H1 (cell line): ENCODE measurements around the gene NPFFR2. TPM values are rescaled to one million over a fixed set of nuclear protein-coding genes. Genes with fewer than 3 reads are reported as not detected.

Source experiments
- CTCF ChIA-PET: fragments of 300-600 bp; sonication (Branson Sonifier 250); formaldehyde crosslinking; loops from one replicate; lab custom pipeline; 2021; ENCODE audit not compliant: partially characterized antibody; lab: Charles Lee
- POLR2A ChIA-PET: fragments of 300-600 bp; sonication (Branson Sonifier 250); formaldehyde crosslinking; loops from one replicate; lab custom pipeline; 2021; ENCODE audit warnings: inconsistent platforms; ENCODE audit not compliant: partially characterized antibody; lab: Charles Lee
- DNase-seq, 2 experiments: peaks; one replicate each; pipeline versions ENCODE4 v3.0.0 to v3.0.0-alpha.2; 2010 to 2022; ENCODE audit warnings: low spot score in 2 of 2, low read depth in 1 of 2, mixed read lengths in 1 of 2
- FAIRE-seq: peaks from 2 replicates; lab custom pipeline; 2011; peaks lifted over from hg19 to GRCh38; lab: Jason Lieb, UNC
- H2AFZ ChIP-seq: 2 replicates; pipeline ENCODE4 v1.8.1; 2012; ENCODE audit warnings: low read length, inconsistent platforms
- H2AK5ac ChIP-seq: 2 replicates; pipeline ENCODE4 v1.6.1; 2013; ENCODE audit warnings: low read depth, low read length
- H2BK120ac ChIP-seq: replicated peaks from 2 replicates; pipeline ENCODE3; 2013; ENCODE audit warnings: low read depth, low read length, inconsistent platforms
- H2BK12ac ChIP-seq: 2 replicates; pipeline ENCODE4 v1.6.1; 2013; ENCODE audit warnings: low read depth, low read length
- H2BK15ac ChIP-seq: 2 replicates; pipeline ENCODE4 v1.6.1; 2013; ENCODE audit warnings: low read length
- H2BK20ac ChIP-seq: 2 replicates; pipeline ENCODE4 v1.6.1; 2013; ENCODE audit warnings: low read length
- H2BK5ac ChIP-seq: 2 replicates; pipeline ENCODE4 v1.6.1; 2013; ENCODE audit warnings: low read depth, low read length
- H3K14ac ChIP-seq: 2 replicates; pipeline ENCODE4 v1.6.1; 2013; ENCODE audit warnings: inconsistent platforms; ENCODE audit not compliant: insufficient read length
- H3K18ac ChIP-seq: 2 replicates; pipeline ENCODE4 v1.6.1; 2013; ENCODE audit warnings: low read length; ENCODE audit errors: extremely low read depth
- H3K23ac ChIP-seq: 2 replicates; pipeline ENCODE4 v1.6.1; 2013; ENCODE audit warnings: inconsistent platforms; ENCODE audit not compliant: insufficient read length
- H3K23me2 ChIP-seq: 2 replicates; pipeline ENCODE4 v1.6.1; 2013; ENCODE audit warnings: low read depth, low read length
- H3K27ac ChIP-seq: 2 replicates; pipeline ENCODE4 v1.6.1; 2011; ENCODE audit warnings: low read depth, low read length, inconsistent platforms
- H3K27me3 ChIP-seq, 4 experiments: replicated peaks in 1 of 4; 1 replicate in 1 of 4; 2 replicates in 3 of 4; pipeline versions ENCODE4 v1.6.1 to v1.8.1; 2011 to 2013; ENCODE audit warnings: low read length in 3 of 4, mild to moderate bottlenecking in 3 of 4, inconsistent platforms in 2 of 4, mixed read lengths in 2 of 4, moderate library complexity in 1 of 4; ENCODE audit not compliant: control insufficient read depth in 3 of 4, insufficient read depth in 3 of 4; ENCODE audit errors: extremely low read depth in 1 of 4
- H3K36me3 ChIP-seq, 4 experiments: 2 replicates each; pipeline versions ENCODE4 v1.6.1 to v1.8.1; 2011 to 2013; ENCODE audit warnings: mild to moderate bottlenecking in 4 of 4, low read length in 3 of 4, moderate library complexity in 2 of 4, control low read depth in 1 of 4, inconsistent platforms in 1 of 4; ENCODE audit not compliant: insufficient read depth in 4 of 4, control insufficient read depth in 2 of 4
- H3K4ac ChIP-seq: replicated peaks from 2 replicates; pipeline ENCODE3; 2013; ENCODE audit warnings: low read length, low read depth, mixed read lengths, inconsistent platforms; ENCODE audit not compliant: insufficient read length
- H3K4me1 ChIP-seq, 4 experiments: replicated peaks in 1 of 4; 1 replicate in 1 of 4; 2 replicates in 3 of 4; pipeline versions ENCODE4 v1.6.1 to v1.8.1; 2011 to 2013; ENCODE audit warnings: low read length in 3 of 4, inconsistent platforms in 2 of 4, mixed read lengths in 1 of 4; ENCODE audit not compliant: insufficient read depth in 4 of 4, control insufficient read depth in 3 of 4
- H3K4me2 ChIP-seq, 2 experiments: 2 replicates each; pipeline versions ENCODE4 v1.6.1 to v1.8.1; 2011 to 2013; ENCODE audit warnings: low read depth in 2 of 2, low read length in 2 of 2, control low read depth in 1 of 2, inconsistent platforms in 1 of 2, mild to moderate bottlenecking in 1 of 2; ENCODE audit not compliant: insufficient read depth in 1 of 2
- H3K4me3 ChIP-seq, 4 experiments: fragments of 200-600, 300-600 bp in 1 of 4; sonication (generic), shearing (Covaris generic), sonication (Bioruptor Twin) in 1 of 4; 2 replicates each; pipeline versions ENCODE4 v1.5.1 to v1.8.1; 2011 to 2016; ENCODE audit warnings: low read length in 4 of 4, low read depth in 3 of 4, control low read depth in 2 of 4, inconsistent platforms in 2 of 4, mild to moderate bottlenecking in 2 of 4, mixed read lengths in 1 of 4, moderate library complexity in 1 of 4; ENCODE audit not compliant: insufficient read depth in 2 of 4; ENCODE audit errors: extremely low read depth in 1 of 4
- H3K56ac ChIP-seq: replicated peaks from 2 replicates; pipeline ENCODE3; 2013; ENCODE audit warnings: low read depth, mild to moderate bottlenecking, mixed read lengths, low read length, inconsistent platforms; ENCODE audit not compliant: insufficient read length
- H3K79me1 ChIP-seq: 2 replicates; pipeline ENCODE4 v1.6.1; 2013; ENCODE audit warnings: low read depth, low read length, control low read depth
- H3K79me2 ChIP-seq, 2 experiments: 2 replicates each; pipeline versions ENCODE4 v1.6.1 to v1.8.1; 2012 to 2013; ENCODE audit warnings: low read length in 2 of 2, mild to moderate bottlenecking in 2 of 2, inconsistent platforms in 1 of 2; ENCODE audit not compliant: insufficient read depth in 2 of 2, control insufficient read depth in 1 of 2
- H3K9ac ChIP-seq, 4 experiments: replicated peaks in 1 of 4; 1 replicate in 1 of 4; 2 replicates in 3 of 4; pipeline versions ENCODE4 v1.6.1 to v1.8.1; 2011 to 2013; ENCODE audit warnings: low read depth in 3 of 4, low read length in 3 of 4, control low read depth in 2 of 4, mild to moderate bottlenecking in 2 of 4, moderate library complexity in 2 of 4, inconsistent platforms in 1 of 4; ENCODE audit errors: extremely low read depth in 1 of 4
- H3K9me3 ChIP-seq, 2 experiments: 2 replicates each; pipeline versions ENCODE4 v1.6.1 to v1.8.1; 2012 to 2013; ENCODE audit warnings: mild to moderate bottlenecking in 2 of 2, moderate library complexity in 2 of 2, control low read depth in 1 of 2, inconsistent platforms in 1 of 2, low read depth in 1 of 2, low read length in 1 of 2, mixed read lengths in 1 of 2; ENCODE audit not compliant: insufficient read depth in 2 of 2
- H4K20me1 ChIP-seq, 2 experiments: replicated peaks in 1 of 2; 2 replicates each; pipeline versions ENCODE3 to v1.8.1; 2011 to 2013; ENCODE audit warnings: inconsistent platforms in 2 of 2, low read length in 2 of 2, mild to moderate bottlenecking in 1 of 2; ENCODE audit not compliant: insufficient read depth in 2 of 2, control insufficient read depth in 1 of 2
- H4K5ac ChIP-seq: 2 replicates; pipeline ENCODE4 v1.6.1; 2013; ENCODE audit warnings: low read length, low read depth, mixed read lengths, inconsistent platforms; ENCODE audit not compliant: insufficient read length
- H4K8ac ChIP-seq: 2 replicates; pipeline ENCODE4 v1.8.0; 2013; ENCODE audit warnings: mild to moderate bottlenecking, moderate library complexity, low read length, inconsistent platforms; ENCODE audit not compliant: insufficient read depth; ENCODE audit errors: extremely low read depth
- H4K91ac ChIP-seq: replicated peaks from 2 replicates; pipeline ENCODE3; 2013; ENCODE audit warnings: low read length, mixed read lengths, inconsistent platforms; ENCODE audit not compliant: insufficient read length
- RAD21 ChIP-seq, 2 experiments: IDR thresholded peaks in 1 of 2; conservative IDR thresholded peaks in 1 of 2; 2 replicates each; pipeline ENCODE4 v1.6.1; 2011; ENCODE audit warnings: low read depth in 2 of 2, low read length in 2 of 2, improper control_type of control experiment in 1 of 2, inconsistent platforms in 1 of 2, mild to moderate bottlenecking in 1 of 2, moderate library complexity in 1 of 2
- RXRA ChIP-seq: IDR thresholded peaks from 2 replicates; pipeline ENCODE4 v1.6.1; 2011; ENCODE audit warnings: low read depth, mild to moderate bottlenecking, low read length, moderate library complexity; ENCODE audit not compliant: insufficient read depth
- WGBS, 2 experiments: shearing (Covaris generic) in 1 of 2; methylation state at CpG; one replicate each; pipeline versions ENCODE4 v1.1.6 to v1.1.7; 2013 to 2015; ENCODE audit warnings: low lambda C conversion rate in 2 of 2, mixed read lengths in 2 of 2, inconsistent platforms in 1 of 2, low coverage in 1 of 2, missing lambda C conversion rate in 1 of 2; ENCODE audit not compliant: insufficient replicate concordance in 2 of 2, insufficient coverage in 1 of 2, insufficient read length in 1 of 2; ENCODE audit errors: extremely low coverage in 1 of 2, missing lambda C conversion rate in 1 of 2; 5-methylcytosine and 5-hydroxymethylcytosine counted together
- polyA plus RNA-seq, 7 experiments: library from polyadenylated mRNA; depleted of rRNA in 3 of 7; stranded (reverse) in 5 of 7; unstranded in 2 of 7; fragments of >200 nt in 5 of 7; fragments of 200-250 nt in 2 of 7; gene quantifications; 1 replicate in 5 of 7; 2 replicates in 1 of 7; 4 replicates in 1 of 7; pipeline versions ENCODE4 v1.2.1 to v1.2.3, GENCODE V29; 2011 to 2013; ENCODE audit warnings: missing spikeins in 2 of 7, mixed read lengths in 2 of 7
- total RNA-seq: library from RNA; stranded (reverse); fragmentation: NEBNext Ultra II Directional; extraction: Animal tissue kit (Norgen Biotek cat#: 25700); gene quantifications from 2 replicates; pipeline ENCODE4 v1.2.1, GENCODE V29; 2021

Gene NPFFR2
- total and polyA plus RNA-seq, 2 of the 8 experiments (the other 6 are each of a cell fraction or from before 2014, with no cell fraction given): 0.26 to 0.53 TPM

DNA sequence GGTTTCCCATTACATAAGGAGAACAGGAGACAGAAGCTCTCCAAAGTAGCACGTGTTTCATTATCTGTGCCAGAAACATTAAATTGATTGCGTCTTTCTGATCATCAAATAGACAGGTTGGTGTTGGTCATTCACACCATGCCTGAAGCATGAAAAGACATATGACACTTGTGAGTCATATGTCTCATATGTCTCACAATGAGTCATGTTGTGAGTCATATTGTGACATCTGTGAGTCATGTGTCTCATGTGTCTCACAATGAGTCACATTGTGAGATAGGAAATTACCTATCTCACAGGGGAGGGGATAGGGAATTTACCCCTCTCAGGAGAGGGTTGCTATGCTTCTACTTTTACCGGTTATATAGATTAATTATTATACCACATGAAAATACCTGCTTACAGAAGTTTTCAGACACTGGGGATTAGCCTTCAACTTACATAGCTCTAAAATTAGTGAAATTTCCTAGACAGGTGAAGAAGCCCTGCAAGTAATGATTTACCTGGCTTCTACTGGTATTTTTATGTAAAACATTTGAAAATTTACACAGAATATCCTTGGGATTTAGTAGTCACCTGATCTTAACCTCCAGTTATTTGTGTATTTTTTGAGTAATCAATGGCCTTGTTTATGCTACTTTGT, 80.8 kb downstream of the NPFFR2 start:
- Histone ChIP-seq H3K23me2 (no peaks in the 10 kb centered on the region), H4K5ac (no peak overlapping the region), H4K8ac (no peak overlapping the region), H3K9ac (no peak overlapping the region), H3K9me3 (no peaks in the 10 kb centered on the region), H3K79me1 (no peaks in the 10 kb centered on the region), H3K4me2 (no peak overlapping the region), H2BK12ac (no peak overlapping the region), H3K79me2 (no peaks in the 10 kb centered on the region), H3K4me3 (no peak overlapping the region), H2BK120ac (no peak overlapping the region), H3K18ac (no peak overlapping the region), H2AFZ (no peak overlapping the region), H3K27me3 (no peaks in the 10 kb centered on the region), H3K27ac (no peak overlapping the region), H4K91ac (no peak overlapping the region), H3K36me3 (no peaks in the 10 kb centered on the region), H3K4me1 (no peaks in the 10 kb centered on the region), H2AK5ac (no peak overlapping the region)
- DNase-seq: no peak
- 96% methylated on average over 3 of the region's 3 CpGs; no CpG with 5 or more reads in 1 of the 2 experiments for WGBS, 2 experiments
- FAIRE-seq: no peak
- CTCF ChIA-PET: no interaction called here
- no peak for TF ChIP-seq RAD21 (IDR thresholded peaks at IDR 0.05 in 1 of 2, conservative IDR thresholded peaks at IDR 0.05 in 1 of 2; ENCODE audit: low read depth in 2 of 2, low read length in 2 of 2)
- TF ChIP-seq RXRA: no peak
- TF ChIP-seq, all 59 proteins: peak for 0
- Histone ChIP-seq H3K23ac (no peak overlapping the region), H4K20me1 (no peaks in the 10 kb centered on the region), H2BK15ac (no peak overlapping the region), H3K4ac (no peak overlapping the region), H3K14ac (no peak overlapping the region), H2BK20ac (no peak overlapping the region), H3K56ac (no peak overlapping the region), H2BK5ac (no peak overlapping the region)
- POLR2A ChIA-PET: no interaction called here
